ENCODE data around the gene VWA3A. TPM values are rescaled to one million over a fixed set of nuclear protein-coding genes. Genes with fewer than 3 reads are reported as not detected.

The VWA3A gene
- total RNA-seq, 4 donors from 2014 or later, result not detected

GRCh38 chr16:22093331-22093730 lies 990 bp downstream of the VWA3A start:
- TF ChIP-seq CTCF (IDR thresholded peaks at IDR 0.05; ENCODE audit: low read depth), result no peak

GRCh38 chr16:22093996-22094395 lies 1.7 kb downstream of the VWA3A start:
- no peak for TF ChIP-seq CTCF (IDR thresholded peaks at IDR 0.05; ENCODE audit: low read depth)

- TF ChIP-seq CTCF (IDR thresholded peaks at IDR 0.05; ENCODE audit: low read depth), result no peak
Measured at GRCh38 chr16:22098405-22099255, 6.3 kb downstream of the VWA3A start.

- no peak for TF ChIP-seq CTCF (IDR thresholded peaks at IDR 0.05; ENCODE audit: low read depth)
Measured at GRCh38 chr16:22099256-22099975, 7.1 kb downstream of the VWA3A start.

- no peak for TF ChIP-seq CTCF (IDR thresholded peaks at IDR 0.05; ENCODE audit: low read depth)
Measured at GRCh38 chr16:22103441-22103840, 11.1 kb downstream of the VWA3A start.

GRCh38 chr16:22109258-22109898 lies 17.0 kb downstream of the VWA3A start:
- no peak for TF ChIP-seq CTCF (IDR thresholded peaks at IDR 0.05; ENCODE audit: low read depth)
